ENCODE data around the gene CDC42EP2. TPM values are rescaled to one million over a fixed set of nuclear protein-coding genes. Genes with fewer than 3 reads are reported as not detected.

The CDC42EP2 gene
- total RNA-seq, 1 experiment from 2014 or later = 8.1 TPM

DNA sequence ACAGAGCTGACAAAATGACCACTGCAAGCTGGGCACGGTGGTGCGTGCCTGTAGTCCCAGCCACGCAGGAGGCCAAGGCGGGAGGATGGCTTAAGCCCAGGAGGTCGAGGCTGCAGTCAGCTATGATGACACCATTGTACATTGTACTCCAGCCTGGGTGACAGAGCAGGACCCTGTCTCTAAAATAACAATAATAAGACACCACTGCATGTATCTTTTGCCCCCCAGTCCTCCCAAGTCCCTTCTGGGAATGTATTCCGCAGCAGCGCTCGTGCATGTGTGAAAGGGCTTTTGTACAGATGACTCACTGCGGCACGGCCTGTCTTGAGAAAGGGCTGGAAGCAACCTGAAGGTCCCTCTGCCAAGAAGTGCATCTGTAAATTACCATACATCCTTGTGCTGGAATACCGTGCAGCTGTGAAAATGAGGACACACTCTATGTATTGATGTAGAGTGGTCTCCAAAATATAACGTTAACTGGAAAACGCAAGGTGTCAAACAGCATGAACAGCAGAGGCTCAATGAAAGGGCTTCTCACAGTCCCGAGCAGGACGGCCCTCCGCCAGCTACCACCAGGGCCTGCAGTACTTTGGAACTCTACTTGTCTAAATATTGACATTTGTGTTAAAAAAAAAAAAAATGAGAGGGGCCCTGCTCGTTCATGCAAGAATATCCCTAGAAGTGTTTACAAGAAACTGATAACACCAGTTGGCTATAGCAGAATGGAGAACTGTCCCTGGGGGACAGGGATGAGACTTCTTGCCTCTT lies 9.0 kb upstream of the CDC42EP2 start:
- no peak overlapping the region for H3K4me3 ChIP-seq (ENCODE audit: low read depth in 2 of 2, low read length in 2 of 2)
- no peaks in the 10 kb centered on the region for H3K36me3 ChIP-seq (ENCODE audit: control insufficient read depth, insufficient read depth, low read length)
- no TSS peak for BruUV-seq (replicated peaks)
- CTCF ChIA-PET = interaction anchor here (1.4 kb wide), 1 partner anchor 9 kb away, joined by 4 read pairs; no protein-coding TSS in a partner anchor
- TF ChIP-seq TCF7L2 (IDR thresholded peaks at IDR 0.05; ENCODE audit: low read depth, low read length) (no peak), SIN3A (IDR thresholded peaks at IDR 0.05; ENCODE audit: borderline replicate concordance, insufficient read depth, low read depth, low read length) (no peak), POLR2AphosphoS5 (IDR thresholded peaks at IDR 0.05; ENCODE audit: low read depth, low read length) (no peak)
- TF ChIP-seq, protein P1, sequence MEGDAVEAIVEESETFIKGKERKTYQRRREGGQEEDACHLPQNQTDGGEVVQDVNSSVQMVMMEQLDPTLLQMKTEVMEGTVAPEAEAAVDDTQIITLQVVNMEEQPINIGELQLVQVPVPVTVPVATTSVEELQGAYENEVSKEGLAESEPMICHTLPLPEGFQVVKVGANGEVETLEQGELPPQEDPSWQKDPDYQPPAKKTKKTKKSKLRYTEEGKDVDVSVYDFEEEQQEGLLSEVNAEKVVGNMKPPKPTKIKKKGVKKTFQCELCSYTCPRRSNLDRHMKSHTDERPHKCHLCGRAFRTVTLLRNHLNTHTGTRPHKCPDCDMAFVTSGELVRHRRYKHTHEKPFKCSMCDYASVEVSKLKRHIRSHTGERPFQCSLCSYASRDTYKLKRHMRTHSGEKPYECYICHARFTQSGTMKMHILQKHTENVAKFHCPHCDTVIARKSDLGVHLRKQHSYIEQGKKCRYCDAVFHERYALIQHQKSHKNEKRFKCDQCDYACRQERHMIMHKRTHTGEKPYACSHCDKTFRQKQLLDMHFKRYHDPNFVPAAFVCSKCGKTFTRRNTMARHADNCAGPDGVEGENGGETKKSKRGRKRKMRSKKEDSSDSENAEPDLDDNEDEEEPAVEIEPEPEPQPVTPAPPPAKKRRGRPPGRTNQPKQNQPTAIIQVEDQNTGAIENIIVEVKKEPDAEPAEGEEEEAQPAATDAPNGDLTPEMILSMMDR (IDR thresholded peaks at IDR 0.05) = no peak
- TF ChIP-seq, protein P2, sequence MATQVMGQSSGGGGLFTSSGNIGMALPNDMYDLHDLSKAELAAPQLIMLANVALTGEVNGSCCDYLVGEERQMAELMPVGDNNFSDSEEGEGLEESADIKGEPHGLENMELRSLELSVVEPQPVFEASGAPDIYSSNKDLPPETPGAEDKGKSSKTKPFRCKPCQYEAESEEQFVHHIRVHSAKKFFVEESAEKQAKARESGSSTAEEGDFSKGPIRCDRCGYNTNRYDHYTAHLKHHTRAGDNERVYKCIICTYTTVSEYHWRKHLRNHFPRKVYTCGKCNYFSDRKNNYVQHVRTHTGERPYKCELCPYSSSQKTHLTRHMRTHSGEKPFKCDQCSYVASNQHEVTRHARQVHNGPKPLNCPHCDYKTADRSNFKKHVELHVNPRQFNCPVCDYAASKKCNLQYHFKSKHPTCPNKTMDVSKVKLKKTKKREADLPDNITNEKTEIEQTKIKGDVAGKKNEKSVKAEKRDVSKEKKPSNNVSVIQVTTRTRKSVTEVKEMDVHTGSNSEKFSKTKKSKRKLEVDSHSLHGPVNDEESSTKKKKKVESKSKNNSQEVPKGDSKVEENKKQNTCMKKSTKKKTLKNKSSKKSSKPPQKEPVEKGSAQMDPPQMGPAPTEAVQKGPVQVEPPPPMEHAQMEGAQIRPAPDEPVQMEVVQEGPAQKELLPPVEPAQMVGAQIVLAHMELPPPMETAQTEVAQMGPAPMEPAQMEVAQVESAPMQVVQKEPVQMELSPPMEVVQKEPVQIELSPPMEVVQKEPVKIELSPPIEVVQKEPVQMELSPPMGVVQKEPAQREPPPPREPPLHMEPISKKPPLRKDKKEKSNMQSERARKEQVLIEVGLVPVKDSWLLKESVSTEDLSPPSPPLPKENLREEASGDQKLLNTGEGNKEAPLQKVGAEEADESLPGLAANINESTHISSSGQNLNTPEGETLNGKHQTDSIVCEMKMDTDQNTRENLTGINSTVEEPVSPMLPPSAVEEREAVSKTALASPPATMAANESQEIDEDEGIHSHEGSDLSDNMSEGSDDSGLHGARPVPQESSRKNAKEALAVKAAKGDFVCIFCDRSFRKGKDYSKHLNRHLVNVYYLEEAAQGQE (IDR thresholded peaks at IDR 0.05; ENCODE audit: insufficient read depth in 1 of 2, low read depth in 2 of 2, low read length in 1 of 2) = no peak
- intact Hi-C loops (cut with micrococcal nuclease; ENCODE audit: unreplicated experiment) = no loop called here
- POLR2A ChIA-PET = no interaction called here
- ATAC-seq = no peak
- in situ Hi-C loops (cut with HindIII; ENCODE audit: low pct_unique_long_range_greater_than_20kb, low sequenced_read_pairs) = no loop called here
- 0 out of 2 replicates have a peak, but pooled peaks cover 5% of the 10 kb centered on the region for H3K4me1 ChIP-seq (ENCODE audit: control insufficient read depth, insufficient read depth, low read length)
- H3K27me3 ChIP-seq (ENCODE audit: control insufficient read depth, insufficient read depth, low read length) = no peaks in the 10 kb centered on the region
- no peak for DNase-seq (ENCODE audit: low read depth, low spot score)
- H3K9me3 ChIP-seq (ENCODE audit: control insufficient read depth, insufficient read depth, low read depth, low read length) = no peaks in the 10 kb centered on the region
- H3K27ac ChIP-seq (ENCODE audit: low read length) = no peak overlapping the region

DNA sequence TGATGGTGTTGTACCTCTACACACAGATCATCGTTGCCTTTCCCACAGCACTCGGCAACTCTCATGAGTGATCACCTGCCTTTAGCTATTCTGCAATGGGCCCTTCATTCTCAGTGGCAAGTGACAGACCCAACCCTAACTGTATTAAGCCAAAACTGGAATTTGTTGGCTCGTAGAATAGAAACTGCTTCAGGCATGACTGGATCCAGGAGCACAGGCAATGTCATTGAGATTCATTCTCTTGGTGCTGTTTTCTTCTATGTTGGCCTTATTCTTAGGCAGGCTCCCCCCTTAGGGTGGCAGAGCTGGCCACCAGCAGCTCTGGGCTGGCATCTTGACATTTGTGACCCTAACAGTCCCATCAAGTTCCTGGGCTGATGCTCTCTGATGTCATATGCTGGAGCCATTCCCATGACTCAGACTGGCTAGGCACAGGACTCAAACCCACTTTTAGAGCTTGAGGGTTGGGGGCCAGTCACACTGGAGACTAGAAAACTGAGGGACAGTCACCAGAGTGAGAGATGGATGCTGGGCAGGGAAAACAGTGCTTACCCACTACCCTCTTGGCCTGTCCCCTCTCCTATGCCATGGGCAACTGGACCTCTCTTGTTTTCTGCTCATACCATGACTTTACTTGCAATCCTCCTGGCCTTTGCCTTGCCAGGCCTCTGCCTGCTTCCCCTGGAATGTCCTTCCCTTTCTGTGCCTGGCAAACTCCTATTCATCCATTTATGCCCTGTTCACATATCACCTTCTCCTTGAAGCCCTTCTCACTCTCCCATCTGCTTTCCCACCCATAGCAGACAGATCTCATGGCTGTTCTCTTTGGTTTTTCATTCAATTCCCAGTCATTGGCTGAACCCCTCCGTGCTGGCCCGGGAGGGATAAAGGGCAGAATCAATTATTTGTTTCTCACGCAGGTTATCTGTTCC lies 7.1 kb upstream of the CDC42EP2 start:
- ChIA-PET CTCF (no interaction called here), POLR2A (no interaction called here)
- Histone ChIP-seq H3K36me3 (ENCODE audit: control insufficient read depth, insufficient read depth, low read length) (no peaks in the 10 kb centered on the region), H3K27ac (ENCODE audit: low read length) (no peak overlapping the region), H3K9me3 (ENCODE audit: control insufficient read depth, insufficient read depth, low read depth, low read length) (no peaks in the 10 kb centered on the region), H3K27me3 (ENCODE audit: control insufficient read depth, insufficient read depth, low read length) (no peaks in the 10 kb centered on the region), H3K4me1 (ENCODE audit: control insufficient read depth, insufficient read depth, low read length) (0 out of 2 replicates have a peak, but pooled peaks cover 5% of the 10 kb centered on the region), H3K4me3 (ENCODE audit: low read depth in 2 of 2, low read length in 2 of 2) (no peak overlapping the region)
- in situ Hi-C loops (cut with HindIII; ENCODE audit: low pct_unique_long_range_greater_than_20kb, low sequenced_read_pairs) (no loop called here), intact Hi-C loops (cut with micrococcal nuclease; ENCODE audit: unreplicated experiment) (no loop called here)
- no TSS peak for BruUV-seq (replicated peaks)
- DNase-seq (ENCODE audit: low read depth, low spot score) = no peak
- TF ChIP-seq POLR2AphosphoS5 (IDR thresholded peaks at IDR 0.05; ENCODE audit: low read depth, low read length) = no peak; the same call in 1 of the 2 replicates
- TF ChIP-seq, protein P2 (IDR thresholded peaks at IDR 0.05; ENCODE audit: insufficient read depth in 1 of 2, low read depth in 2 of 2, low read length in 1 of 2) = no peak
- no peak for TF ChIP-seq SIN3A (IDR thresholded peaks at IDR 0.05; ENCODE audit: borderline replicate concordance, insufficient read depth, low read depth, low read length)
- TF ChIP-seq, protein P1 (IDR thresholded peaks at IDR 0.05) = no peak
- no peak for TF ChIP-seq TCF7L2 (IDR thresholded peaks at IDR 0.05; ENCODE audit: low read depth, low read length)
- ATAC-seq = no peak
